IMR-90 (cell line): Measurements from ENCODE around the gene AGBL1. TPM values are rescaled to one million over a fixed set of nuclear protein-coding genes. Genes with fewer than 3 reads are reported as not detected.

Source experiments
- ATAC-seq: fragments of 200-7000 bp; cut with Tn5 transposase; 2 replicates; pipeline ENCODE4 v1.9.1; 2020; ENCODE audit warnings: low read depth, mild to moderate bottlenecking, moderate library complexity
- BruUV-seq: library from RNA; stranded (reverse); fragments of 400-500 nt; replicated peaks from 2 replicates; lab custom pipeline; 2021; lab: Mats Ljungman, UMichigan
- CTCF ChIA-PET: fragments of 300-600 bp; formaldehyde crosslinking; extraction: SDS; loops from one replicate; lab custom pipeline; 2021; ENCODE audit warnings: antibody characterized with exemption; lab: Yijun Ruan, JAX
- POLR2A ChIA-PET: fragments of 300-600 bp; sonication (Branson Sonifier 250); formaldehyde crosslinking; loops from one replicate; lab custom pipeline; 2022; ENCODE audit warnings: antibody characterized with exemption; ENCODE audit not compliant: unreplicated experiment; lab: Charles Lee
- DNase-seq: peaks from one replicate; pipeline ENCODE4 v3.0.0; 2013
- H2AFZ ChIP-seq: replicated peaks from 2 replicates; pipeline ENCODE3; 2013; ENCODE audit warnings: low read length, mild to moderate bottlenecking; ENCODE audit not compliant: poor library complexity
- H2AK5ac ChIP-seq: 2 replicates; pipeline ENCODE4 v1.6.1; 2013; ENCODE audit warnings: low read depth, low read length, inconsistent platforms
- H2AK9ac ChIP-seq: replicated peaks from 2 replicates; pipeline ENCODE3; 2013; ENCODE audit warnings: mild to moderate bottlenecking, low read depth, low read length, moderate library complexity; ENCODE audit not compliant: poor library complexity
- H2BK120ac ChIP-seq: 2 replicates; pipeline ENCODE4 v1.6.1; 2013; ENCODE audit warnings: low read depth, low read length, inconsistent platforms
- H2BK15ac ChIP-seq: 3 replicates; pipeline ENCODE4 v1.6.1; 2013; ENCODE audit warnings: low read depth, low read length, inconsistent platforms
- H2BK20ac ChIP-seq: 2 replicates; pipeline ENCODE4 v1.6.1; 2013; ENCODE audit warnings: low read depth, mild to moderate bottlenecking, inconsistent platforms, low read length, moderate library complexity
- H2BK5ac ChIP-seq: 2 replicates; pipeline ENCODE4 v1.6.1; 2013; ENCODE audit warnings: mild to moderate bottlenecking, low read depth, low read length, inconsistent platforms; ENCODE audit not compliant: poor library complexity, severe bottlenecking
- H3K14ac ChIP-seq: replicated peaks from 2 replicates; pipeline ENCODE4 v1.6.1; 2013; ENCODE audit warnings: low read depth, low read length, inconsistent platforms
- H3K18ac ChIP-seq: 2 replicates; pipeline ENCODE4 v1.6.1; 2013; ENCODE audit warnings: low read depth, low read length, control low read depth
- H3K23ac ChIP-seq: 2 replicates; pipeline ENCODE4 v1.6.1; 2013; ENCODE audit warnings: low read depth, low read length, inconsistent platforms
- H3K27ac ChIP-seq: 2 replicates; pipeline ENCODE4 v1.5.1; 2013; ENCODE audit warnings: mild to moderate bottlenecking, control low read depth, low read length; ENCODE audit not compliant: insufficient read depth
- H3K27me3 ChIP-seq: 2 replicates; pipeline ENCODE4 v1.6.1; 2013; ENCODE audit warnings: low read length; ENCODE audit not compliant: control insufficient read depth, insufficient read depth
- H3K36me3 ChIP-seq: 2 replicates; pipeline ENCODE4 v1.6.1; 2013; ENCODE audit warnings: low read length, mixed read lengths; ENCODE audit not compliant: control insufficient read depth, insufficient read depth
- H3K4ac ChIP-seq: 2 replicates; pipeline ENCODE4 v1.6.1; 2013; ENCODE audit warnings: low read depth, low read length, inconsistent platforms
- H3K4me1 ChIP-seq: 2 replicates; pipeline ENCODE4 v1.6.1; 2013; ENCODE audit warnings: low read length, mixed read lengths; ENCODE audit not compliant: control insufficient read depth, insufficient read depth
- H3K4me2 ChIP-seq: 2 replicates; pipeline ENCODE4 v1.6.1; 2013; ENCODE audit warnings: low read depth, mild to moderate bottlenecking, control low read depth, low read length, moderate library complexity
- H3K4me3 ChIP-seq: 2 replicates; pipeline ENCODE4 v1.5.1; 2013; ENCODE audit warnings: low read depth, mild to moderate bottlenecking, control low read depth, low read length, moderate library complexity; ENCODE audit not compliant: insufficient read depth
- H3K56ac ChIP-seq: 2 replicates; pipeline ENCODE4 v1.6.1; 2013; ENCODE audit warnings: low read length, inconsistent platforms; ENCODE audit not compliant: insufficient read depth; ENCODE audit errors: extremely low read depth
- H3K79me1 ChIP-seq, 2 experiments: 2 replicates each; pipeline ENCODE4 v1.6.1; 2013; ENCODE audit warnings: low read length in 2 of 2, inconsistent platforms in 1 of 2, low read depth in 1 of 2
- H3K9ac ChIP-seq: 2 replicates; pipeline ENCODE4 v1.6.1; 2013; ENCODE audit warnings: low read depth, low read length, control low read depth
- H3K9me1 ChIP-seq: 2 replicates; pipeline ENCODE4 v1.6.1; 2013; ENCODE audit warnings: low read length, inconsistent platforms; ENCODE audit not compliant: insufficient read depth
- H3K9me3 ChIP-seq: 2 replicates; pipeline ENCODE4 v1.6.1; 2013; ENCODE audit warnings: low read length; ENCODE audit not compliant: control insufficient read depth, insufficient read depth
- H4K20me1 ChIP-seq: 2 replicates; pipeline ENCODE4 v1.6.1; 2013; ENCODE audit warnings: low read length, inconsistent platforms; ENCODE audit not compliant: insufficient read depth
- H4K5ac ChIP-seq: 2 replicates; pipeline ENCODE4 v1.6.1; 2013; ENCODE audit warnings: mild to moderate bottlenecking, low read depth, low read length, control low read depth
- H4K8ac ChIP-seq, 2 experiments: 2 replicates each; pipeline ENCODE4 v1.6.1; 2013; ENCODE audit warnings: low read depth in 2 of 2, low read length in 2 of 2, control low read depth in 1 of 2, inconsistent platforms in 1 of 2
- H4K91ac ChIP-seq: 2 replicates; pipeline ENCODE4 v1.6.1; 2013; ENCODE audit warnings: low read depth, low read length, inconsistent platforms; ENCODE audit not compliant: insufficient read depth
- ELK1 ChIP-seq: fragments of 150-350 bp; IDR thresholded peaks from 2 replicates; pipeline ENCODE4 v1.6.1; 2016; ENCODE audit warnings: low read depth, mild to moderate bottlenecking, low read length, moderate library complexity, borderline replicate concordance
- FOS ChIP-seq: fragments of 150-350 bp; IDR thresholded peaks from 2 replicates; pipeline ENCODE4 v1.6.1; 2016; ENCODE audit warnings: low read depth, low read length
- MAFK ChIP-seq: IDR thresholded peaks from 2 replicates; pipeline ENCODE4 v1.6.1; 2012; ENCODE audit warnings: low read depth, low read length, improper control_type of control experiment
- NFE2L2 ChIP-seq: fragments of 150-350 bp; IDR thresholded peaks from 2 replicates; pipeline ENCODE4 v1.6.1; 2016; ENCODE audit warnings: low read depth, mild to moderate bottlenecking, low read length
- POLR2A ChIP-seq: IDR thresholded peaks from 2 replicates; pipeline ENCODE4 v1.6.1; 2012; ENCODE audit warnings: mild to moderate bottlenecking, low read depth, low read length
- RAD21 ChIP-seq: IDR thresholded peaks from 2 replicates; pipeline ENCODE4 v1.6.1; 2012; ENCODE audit warnings: low read length, improper control_type of control experiment
- RCOR1 ChIP-seq: IDR thresholded peaks from 2 replicates; pipeline ENCODE4 v1.6.1; 2012; ENCODE audit warnings: mild to moderate bottlenecking, low read length, improper control_type of control experiment; ENCODE audit not compliant: insufficient replicate concordance
- RFX5 ChIP-seq: IDR thresholded peaks from 2 replicates; pipeline ENCODE4 v1.8.0; 2012; ENCODE audit warnings: low read depth, mild to moderate bottlenecking, low read length, moderate library complexity
- SMC3 ChIP-seq: fragments of 150-350 bp; IDR thresholded peaks from 2 replicates; pipeline ENCODE4 v1.6.1; 2016; ENCODE audit warnings: low read depth, mild to moderate bottlenecking, antibody characterized with exemption, low read length, moderate library complexity
- WGBS, 2 experiments: methylation state at CpG; one replicate each; pipeline versions ENCODE4 v1.1.5 to v1.1.7; 2013; ENCODE audit warnings: missing lambda C conversion rate in 2 of 2; ENCODE audit not compliant: insufficient read length in 1 of 2; ENCODE audit errors: extremely low coverage in 2 of 2; 5-methylcytosine and 5-hydroxymethylcytosine counted together
- dilution Hi-C: fragments of 300-500 bp; cut with HindIII; formaldehyde crosslinking; loops from one replicate; pipeline ENCODE4 v1.14.3; 2018; ENCODE audit warnings: low sequenced_read_pairs; ENCODE audit not compliant: unreplicated experiment
- in situ Hi-C: fragments of 300-500 bp; cut with MboI; formaldehyde crosslinking; loops from 3 replicates; pipeline ENCODE4 v1.14.3; 2019; ENCODE audit warnings: low sequenced_read_pairs, inconsistent platforms, mixed read lengths
- intact Hi-C: fragments of 100-400 bp; cut with micrococcal nuclease; formaldehyde crosslinking; loops from 2 replicates; pipeline ENCODE4 v1.10.0; 2022
- polyA plus RNA-seq, 3 experiments: library from polyadenylated mRNA; depleted of rRNA; stranded (reverse); fragments of >200 nt; gene quantifications; 2 replicates each; pipeline ENCODE4 v1.2.3, GENCODE V29; 2012; ENCODE audit warnings: low replicate concordance in 1 of 3
- total RNA-seq: library from RNA; depleted of rRNA; stranded (reverse); fragments of >200 nt; gene quantifications from 2 replicates; pipeline ENCODE4 v1.2.3, GENCODE V29; 2012

The AGBL1 gene
- total and polyA plus RNA-seq, 2 of the 4 experiments (the other 2 are of a cell fraction) = not detected

DNA sequence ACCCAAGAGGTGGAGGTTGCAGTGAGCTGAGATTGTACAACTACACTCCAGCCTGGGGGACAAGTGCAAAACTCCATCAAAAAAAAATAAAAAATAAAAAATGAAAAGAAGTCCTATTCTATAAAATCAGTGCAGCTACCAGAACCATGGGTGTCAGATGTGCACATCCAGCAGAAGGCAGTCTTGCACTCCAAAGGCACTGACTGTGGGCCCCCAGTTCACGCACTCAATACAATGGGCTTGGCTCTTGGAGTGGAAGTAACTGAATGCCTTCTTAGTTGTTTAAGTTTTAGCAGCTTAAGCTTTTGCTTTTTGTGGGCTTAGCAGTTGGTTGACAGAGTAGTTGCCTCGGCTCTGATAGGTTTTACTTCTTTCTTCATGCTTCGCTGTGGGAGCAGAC lies 141.4 kb downstream of the AGBL1 start:
- ChIA-PET POLR2A (no interaction called here), CTCF (no interaction called here)
- dilution Hi-C loops = no loop called here
- Histone ChIP-seq H3K4me2 (no peak overlapping the region), H2BK15ac (no peak overlapping the region), H2BK5ac (no peak overlapping the region), H3K14ac (no peak overlapping the region), H3K36me3 (no peaks in the 10 kb centered on the region), H4K20me1 (no peaks in the 10 kb centered on the region), H4K5ac (no peak overlapping the region), H3K27me3 (no peaks in the 10 kb centered on the region), H4K91ac (no peak overlapping the region), H2AFZ (no peak overlapping the region), H3K18ac (no peak overlapping the region), H3K23ac (no peak overlapping the region), H3K27ac (no peak overlapping the region), H3K9me3 (peaks cover 20% of the 10 kb centered on the region), H2AK5ac (no peak overlapping the region), H3K56ac (no peak overlapping the region), H2AK9ac (no peak overlapping the region), H3K79me1 (no peaks in the 10 kb centered on the region), H3K9me1 (no peaks in the 10 kb centered on the region), H3K4me3 (no peak overlapping the region), H4K8ac (no peak overlapping the region), H2BK20ac (no peak overlapping the region), H2BK120ac (no peak overlapping the region), H3K9ac (no peak overlapping the region), H3K4me1 (no peaks in the 10 kb centered on the region), H3K4ac (no peak overlapping the region)
- in situ Hi-C loops = loop anchor here (10.0 kb wide), 1 partner anchor 64 kb away; no protein-coding TSS in a partner anchor
- WGBS, 2 experiments = 55% methylated on average over 2 of the region's 3 CpGs; no CpG with 5 or more reads in 1 of the 2 experiments
- no TSS peak for BruUV-seq
- ATAC-seq (no peak), DNase-seq (no peak)
- TF ChIP-seq ELK1 (no peak), NFE2L2 (no peak), RAD21 (no peak), RFX5 (no peak), MAFK (no peak), POLR2A (no peak), RCOR1 (no peak), SMC3 (no peak), FOS (no peak)
- intact Hi-C loops = no loop called here
